Left colon (tissue), 2 donors: Measurements from ENCODE around the gene LARGE1. TPM values are rescaled to one million over a fixed set of nuclear protein-coding genes. Genes with fewer than 3 reads are reported as not detected.

Experiments
- ATAC-seq: fragments of 200-7000 bp; cut with Tn5 transposase; one replicate; pipeline ENCODE4 v1.9.1; 2020; ENCODE audit warnings: mild to moderate bottlenecking, moderate library complexity
- DNase-seq, 2 donors: peaks; one replicate each; pipeline ENCODE4 v3.0.0-alpha.2; 2020
- intact Hi-C, 2 donors: fragments of 100-400 bp; cut with DNase I in 1 of 2; cut with micrococcal nuclease in 1 of 2; formaldehyde crosslinking; loops; one replicate each; pipeline versions ENCODE4 v1.11.2 to v1.14.0; 2022; cut with DNase I, micrococcal nuclease
- total RNA-seq, 2 donors: library from RNA; stranded (reverse); fragmentation: NEBNext Ultra II Directional; extraction: Animal tissue kit (Norgen Biotek cat#: 25700); gene quantifications; one replicate each; pipeline ENCODE4 v1.2.1, GENCODE V29; 2021
- donor health status: DM: no; HTN: no; CAD: no.
- donor health status: DM: yes; HTN: yes; CAD: no.

The LARGE1 gene
- total RNA-seq, 2 donors from 2014 or later = 51.6 to 69.6 TPM

GRCh38 chr22:33918676-33919365 lies 1.5 kb downstream of the LARGE1 start:
- intact Hi-C loops = no loop called here
- ATAC-seq = no peak
- no peak for DNase-seq

- DNase-seq (no peak), ATAC-seq (no peak)
- intact Hi-C loops = no loop called here
Observed at GRCh38 chr22:33917744-33918406, 2.4 kb downstream of the LARGE1 start.

- intact Hi-C loops = no loop called here
- ATAC-seq = no peak
- DNase-seq = no peak
Observed at GRCh38 chr22:33914699-33915098, 5.6 kb downstream of the LARGE1 start.

GRCh38 chr22:33914131-33914530 lies 6.1 kb downstream of the LARGE1 start:
- intact Hi-C loops = no loop called here
- DNase-seq (no peak), ATAC-seq (no peak)

- intact Hi-C loops = no loop called here
- DNase-seq (no peak), ATAC-seq (no peak)
Observed at GRCh38 chr22:33913188-33913587, 7.1 kb downstream of the LARGE1 start.

GRCh38 chr22:33909911-33910310 lies 10.4 kb downstream of the LARGE1 start:
- DNase-seq (no peak), ATAC-seq (no peak)
- intact Hi-C loops = no loop called here

GRCh38 chr22:33909075-33909458 lies 11.2 kb downstream of the LARGE1 start:
- ATAC-seq (peak; percentile 32), DNase-seq (peak in 1 of 2 donors; percentile 47)
- intact Hi-C loops = no loop called here

- DNase-seq = no peak
- intact Hi-C loops = no loop called here
- no peak for ATAC-seq
Observed at GRCh38 chr22:33908171-33909074, 11.9 kb downstream of the LARGE1 start.

GRCh38 chr22:33906954-33907353 lies 13.3 kb downstream of the LARGE1 start:
- intact Hi-C loops = no loop called here
- peak; percentile 79 for ATAC-seq
- DNase-seq = no peak

GRCh38 chr22:33906475-33906874 lies 13.8 kb downstream of the LARGE1 start:
- intact Hi-C loops = no loop called here
- no peak for DNase-seq
- ATAC-seq = no peak

GRCh38 chr22:33903012-33903411 lies 17.3 kb downstream of the LARGE1 start:
- ATAC-seq (no peak), DNase-seq (no peak)
- intact Hi-C loops = no loop called here

- no peak for DNase-seq
- intact Hi-C loops = no loop called here
- ATAC-seq = no peak
Observed at GRCh38 chr22:33902073-33902472, 18.2 kb downstream of the LARGE1 start.

- intact Hi-C loops = no loop called here
- DNase-seq (no peak), ATAC-seq (no peak)
Observed at GRCh38 chr22:33898121-33898520, 22.2 kb downstream of the LARGE1 start.

- intact Hi-C loops = no loop called here
- ATAC-seq (no peak), DNase-seq (no peak)
Observed at GRCh38 chr22:33897448-33897835, 22.8 kb downstream of the LARGE1 start.

GRCh38 chr22:33896575-33897447 lies 23.5 kb downstream of the LARGE1 start:
- no peak for ATAC-seq
- DNase-seq = no peak
- intact Hi-C loops = no loop called here

GRCh38 chr22:33896154-33896553 lies 24.1 kb downstream of the LARGE1 start:
- no peak for ATAC-seq
- no peak for DNase-seq
- intact Hi-C loops = no loop called here

- ATAC-seq (no peak), DNase-seq (no peak)
- intact Hi-C loops = no loop called here
Observed at GRCh38 chr22:33895444-33895843, 24.8 kb downstream of the LARGE1 start.

- DNase-seq (no peak), ATAC-seq (peak; percentile 72)
- intact Hi-C loops = no loop called here
Observed at GRCh38 chr22:33894515-33894914, 25.8 kb downstream of the LARGE1 start.

GRCh38 chr22:33894036-33894435 lies 26.2 kb downstream of the LARGE1 start:
- ATAC-seq = peak; percentile 46
- DNase-seq = no peak

More at GRCh38 chr22:33894036-33894435, 26.2 kb downstream of the LARGE1 start:
- intact Hi-C loops = no loop called here
